HEK293 (cell line): ENCODE data around the gene PET117.

Experiments used
- CTCF ChIP-seq: fragments of 450-650 bp; formaldehyde crosslinking; IDR thresholded peaks from 2 replicates; pipeline ENCODE4 v1.5.1; 2016; ENCODE audit warnings: missing biosample characterization, missing genetic modification characterization
- ZBTB48 ChIP-seq: fragments of 450-650 bp; formaldehyde crosslinking; IDR thresholded peaks from 2 replicates; pipeline ENCODE4 v1.5.1; 2016; ENCODE audit warnings: missing biosample characterization, missing genetic modification characterization
- ZNF341 ChIP-seq: fragments of 450-650 bp; formaldehyde crosslinking; IDR thresholded peaks from 2 replicates; pipeline ENCODE4; 2016; ENCODE audit warnings: low read depth, missing biosample characterization, missing genetic modification characterization
- ZNF629 ChIP-seq: fragments of 450-650 bp; formaldehyde crosslinking; IDR thresholded peaks from 2 replicates; pipeline ENCODE4 v1.5.1; 2017; ENCODE audit warnings: missing biosample characterization, missing genetic modification characterization

DNA sequence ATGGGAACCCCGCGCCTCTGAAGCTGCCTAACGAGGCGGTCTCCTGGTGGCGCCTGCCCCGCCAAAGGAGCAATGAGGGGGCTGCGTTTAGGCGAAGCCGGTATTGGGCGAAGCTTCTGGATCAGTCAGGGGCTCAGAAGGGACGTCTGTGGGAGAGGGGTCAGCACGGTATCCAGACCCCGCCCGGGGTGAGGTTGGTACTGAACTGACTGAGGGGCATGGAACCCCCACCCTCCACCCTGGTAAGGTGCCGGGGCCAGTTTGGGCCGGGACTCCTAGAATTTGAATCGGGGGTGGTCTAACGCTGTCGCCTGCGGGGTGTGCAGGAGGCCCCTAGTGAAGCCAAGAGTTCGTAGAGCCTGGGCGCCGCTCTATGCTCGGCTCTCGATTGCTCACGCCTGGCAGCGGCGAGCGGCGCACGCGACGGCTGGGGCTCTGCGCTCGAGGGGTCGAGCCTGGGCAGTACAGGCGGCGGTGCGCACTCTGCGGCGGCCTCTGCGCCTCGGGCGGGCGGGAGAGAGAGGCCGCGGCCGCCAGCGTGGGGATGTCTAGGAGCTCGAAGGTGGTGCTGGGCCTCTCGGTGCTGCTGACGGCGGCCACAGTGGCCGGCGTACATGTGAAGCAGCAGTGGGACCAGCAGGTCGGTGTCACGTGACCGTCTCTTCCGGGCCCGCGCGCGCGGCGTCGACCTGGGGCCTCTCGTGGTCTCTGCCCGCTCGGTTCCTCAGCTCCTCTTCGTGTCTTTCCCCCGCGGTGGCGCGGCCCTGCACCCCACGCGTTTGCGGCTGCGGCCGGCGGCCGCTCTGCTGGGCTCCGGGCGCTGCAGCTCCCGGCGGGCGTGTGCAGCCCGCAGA lies at the start of gene PET117, which contains the start of gene KAT14:
- TF ChIP-seq ZBTB48 (tag by site-specific recombination) (no peak), CTCF (no peak), ZNF629 (tag by site-specific recombination) (0 out of 2 replicates have a peak, but pooled peaks have one; percentile 35), ZNF341 (tag by site-specific recombination) (no peak)
